Brain microvascular endothelial cell (primary cell): ENCODE measurements around the gene ZBP1.

ENCODE experiments used
- DNase-seq: peaks from one replicate; pipeline ENCODE4 v3.0.0-alpha.2; 2020
- H3K27ac ChIP-seq: fragments of 250-450 bp; sonication (Bioruptor Pico); 2 replicates; pipeline ENCODE4 v1.5.1; 2020; ENCODE audit warnings: mild to moderate bottlenecking, moderate library complexity
- H3K27me3 ChIP-seq: fragments of 250-450 bp; sonication (Bioruptor Pico); replicated peaks from 2 replicates; pipeline ENCODE4 v1.5.1; 2020; ENCODE audit warnings: mild to moderate bottlenecking
- H3K36me3 ChIP-seq: fragments of 250-450 bp; sonication (Bioruptor Pico); replicated peaks from 2 replicates; pipeline ENCODE4 v1.5.1; 2020; ENCODE audit warnings: mild to moderate bottlenecking
- H3K4me3 ChIP-seq: 2 replicates; pipeline ENCODE4 v1.5.1; 2011; ENCODE audit warnings: low read depth, mild to moderate bottlenecking, control low read depth, low read length, moderate library complexity
- CTCF ChIP-seq: IDR thresholded peaks from 2 replicates; pipeline ENCODE4 v1.5.1; 2011; ENCODE audit warnings: low read depth, mild to moderate bottlenecking, moderate library complexity, low read length, control low read depth, inconsistent platforms; ENCODE audit errors: missing control alignments
- in situ Hi-C: cut with HindIII; loops from 2 replicates; pipeline ENCODE4 v1.10.0; 2017; ENCODE audit warnings: low sequenced_read_pairs, low pct_ligation_motif_present

The ZBP1 gene

GRCh38 chr20:57577679-57578475 is 42.3 kb downstream of the ZBP1 start:
- Histone ChIP-seq H3K27me3 (no peaks in the 10 kb centered on the region), H3K27ac (no peak overlapping the region), H3K36me3 (no peaks in the 10 kb centered on the region), H3K4me3 (no peak overlapping the region)
- in situ Hi-C loops: no loop called here
- no peak for TF ChIP-seq CTCF
- DNase-seq: no peak

- Histone ChIP-seq H3K4me3 (no peak overlapping the region), H3K36me3 (no peaks in the 10 kb centered on the region), H3K27ac (no peak overlapping the region), H3K27me3 (no peaks in the 10 kb centered on the region)
- TF ChIP-seq CTCF: no peak
- in situ Hi-C loops: no loop called here
- no peak for DNase-seq
Observed at GRCh38 chr20:57576617-57577550, 43.3 kb downstream of the ZBP1 start.

GRCh38 chr20:57576002-57576401 is 44.2 kb downstream of the ZBP1 start:
- H3K27me3 ChIP-seq: no peaks in the 10 kb centered on the region
- H3K36me3 ChIP-seq: no peaks in the 10 kb centered on the region
- in situ Hi-C loops: no loop called here
- no peak overlapping the region for H3K27ac ChIP-seq
- TF ChIP-seq CTCF: no peak
- no peak overlapping the region for H3K4me3 ChIP-seq
- DNase-seq: no peak

GRCh38 chr20:57574954-57575353 is 45.3 kb downstream of the ZBP1 start:
- in situ Hi-C loops: no loop called here
- no peaks in the 10 kb centered on the region for H3K36me3 ChIP-seq
- no peak overlapping the region for H3K4me3 ChIP-seq
- TF ChIP-seq CTCF: no peak
- no peak for DNase-seq
- H3K27me3 ChIP-seq: no peaks in the 10 kb centered on the region
- H3K27ac ChIP-seq: no peak overlapping the region

- TF ChIP-seq CTCF: peak; percentile 25
- Histone ChIP-seq H3K27ac (no peak overlapping the region), H3K4me3 (no peak overlapping the region), H3K27me3 (no peaks in the 10 kb centered on the region), H3K36me3 (no peaks in the 10 kb centered on the region)
- in situ Hi-C loops: no loop called here
- DNase-seq: no peak
Observed at GRCh38 chr20:57573894-57574293, 46.3 kb downstream of the ZBP1 start.
